Kidney epithelial cell (primary cell): ENCODE measurements around the gene WDR86. TPM values are rescaled to one million over a fixed set of nuclear protein-coding genes. Genes with fewer than 3 reads are reported as not detected.

Source experiments
- DNase-seq: peaks from one replicate; pipeline ENCODE4 v3.0.0-alpha.2; 2010; ENCODE audit warnings: low read depth
- H3K27me3 ChIP-seq: 2 replicates; pipeline ENCODE4 v1.6.0; 2011; ENCODE audit warnings: low read length; ENCODE audit not compliant: control insufficient read depth, insufficient read depth
- H3K36me3 ChIP-seq: 2 replicates; pipeline ENCODE4 v1.5.1; 2011; ENCODE audit warnings: low read length; ENCODE audit not compliant: control insufficient read depth, insufficient read depth
- H3K4me3 ChIP-seq: 2 replicates; pipeline ENCODE4 v1.5.1; 2011; ENCODE audit warnings: low read depth, mild to moderate bottlenecking, control low read depth, low read length
- CTCF ChIP-seq: IDR thresholded peaks from 2 replicates; pipeline ENCODE4 v1.5.1; 2011; ENCODE audit warnings: mild to moderate bottlenecking, moderate library complexity, low read length, control low read depth, inconsistent platforms; ENCODE audit not compliant: insufficient read depth, poor library complexity, severe bottlenecking
- total RNA-seq: library from RNA; depleted of rRNA; stranded (reverse); fragments of >200 nt; gene quantifications from 2 replicates; pipeline ENCODE4 v1.2.3, GENCODE V29; 2015

Gene WDR86
- total RNA-seq, 1 donor from 2014 or later = 19.6 TPM

DNA sequence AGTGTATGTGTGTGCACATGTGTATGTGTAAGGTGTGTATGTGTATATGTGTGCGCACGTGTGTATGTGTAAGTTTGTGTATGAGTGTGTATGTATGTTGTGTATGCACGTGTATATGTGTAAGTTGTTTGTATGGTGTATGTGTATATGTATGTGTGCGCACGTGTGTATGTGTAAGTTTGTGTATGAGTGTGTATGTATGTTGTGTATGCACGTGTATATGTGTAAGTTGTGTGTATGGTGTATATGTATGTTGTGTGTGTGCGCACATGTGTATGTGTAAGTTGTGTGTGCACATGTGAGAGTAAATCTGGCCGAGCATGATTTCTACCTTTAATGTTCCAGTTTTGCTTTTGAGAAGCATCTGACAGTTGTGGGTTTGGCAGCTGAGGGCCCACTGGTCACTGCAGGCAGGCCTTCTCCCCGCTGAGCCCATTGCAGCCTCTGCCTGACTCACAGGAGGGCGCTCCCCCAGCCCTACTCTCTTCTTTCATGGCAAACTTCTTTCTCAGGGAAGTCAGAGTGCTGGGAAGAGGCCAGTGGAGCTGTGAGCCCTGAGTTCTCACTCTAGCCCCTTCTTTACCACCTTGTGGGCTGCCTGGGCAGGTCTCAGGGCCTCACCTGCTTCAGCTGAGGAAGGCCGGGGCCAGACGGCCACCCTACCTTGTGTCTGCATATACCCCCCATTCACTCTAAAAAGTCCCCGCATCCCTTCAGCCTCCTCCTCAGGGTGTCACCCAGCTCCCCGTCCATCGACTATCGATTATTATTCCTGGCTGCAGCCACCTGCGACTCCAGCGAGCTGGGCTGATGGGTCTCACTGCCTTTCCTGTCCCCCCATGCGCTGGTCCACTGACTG, 11.2 kb downstream of the WDR86 start:
- DNase-seq = no peak
- Histone ChIP-seq H3K27me3 (peaks cover 14% of the 10 kb centered on the region), H3K4me3 (no peak overlapping the region), H3K36me3 (no peaks in the 10 kb centered on the region)
- TF ChIP-seq CTCF = no peak

- no peak for DNase-seq
- no peaks in the 10 kb centered on the region for H3K36me3 ChIP-seq
- TF ChIP-seq CTCF = no peak
- H3K4me3 ChIP-seq = no peak overlapping the region
- H3K27me3 ChIP-seq = peaks cover 21% of the 10 kb centered on the region
Observed at GRCh38 chr7:151397026-151397425, 12.8 kb downstream of the WDR86 start.

GRCh38 chr7:151396328-151396970, 13.4 kb downstream of the WDR86 start:
- H3K36me3 ChIP-seq = no peaks in the 10 kb centered on the region
- H3K4me3 ChIP-seq = no peak overlapping the region
- no peak for TF ChIP-seq CTCF
- H3K27me3 ChIP-seq = peaks cover 23% of the 10 kb centered on the region
- DNase-seq = no peak

DNA sequence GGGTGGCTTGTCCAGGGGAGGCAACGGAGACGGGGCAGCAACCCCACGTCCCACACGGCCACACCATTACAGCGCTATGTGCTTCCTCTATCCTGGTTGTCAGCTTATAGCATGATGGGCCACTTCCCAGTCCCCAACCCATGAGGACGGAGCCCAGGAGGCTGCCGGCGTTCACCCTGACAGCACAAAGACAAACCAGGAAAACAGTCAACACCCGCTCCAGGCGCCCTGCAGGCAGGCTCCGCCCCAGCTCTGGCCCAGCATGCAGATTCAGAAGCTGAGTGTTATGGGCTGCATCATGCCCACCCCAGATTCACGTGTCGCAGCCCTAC, 14.8 kb downstream of the WDR86 start:
- no peak for DNase-seq
- TF ChIP-seq CTCF = no peak
- Histone ChIP-seq H3K36me3 (no peaks in the 10 kb centered on the region), H3K27me3 (peaks cover 21% of the 10 kb centered on the region), H3K4me3 (no peak overlapping the region)

GRCh38 chr7:151394076-151395035, 15.5 kb downstream of the WDR86 start:
- no peak for TF ChIP-seq CTCF
- H3K27me3 ChIP-seq = peaks cover 24% of the 10 kb centered on the region
- no peaks in the 10 kb centered on the region for H3K36me3 ChIP-seq
- no peak for DNase-seq
- no peak overlapping the region for H3K4me3 ChIP-seq
